ENCODE results near the gene FXYD3.

FXYD3 gene

GRCh38 chr19:35164418-35164817, 48.8 kb downstream of the FXYD3 start:
- DNase-seq, result no peak

GRCh38 chr19:35165200-35166058, 49.8 kb downstream of the FXYD3 start:
- DNase-seq, result no peak

GRCh38 chr19:35166100-35167063, 50.8 kb downstream of the FXYD3 start:
- DNase-seq, result no peak

- DNase-seq, result no peak
These were observed 51.9 kb downstream of the FXYD3 start for GRCh38 chr19:35167251-35168119.

GRCh38 chr19:35168196-35168595, 52.6 kb downstream of the FXYD3 start:
- no peak for DNase-seq

- no peak for DNase-seq
These were observed 53.8 kb downstream of the FXYD3 start for GRCh38 chr19:35169221-35169995.

- DNase-seq, result no peak
These were observed 54.9 kb downstream of the FXYD3 start for GRCh38 chr19:35170359-35171061.

GRCh38 chr19:35171730-35172129, 56.1 kb downstream of the FXYD3 start:
- DNase-seq, result no peak
